T-cell (primary cell): ENCODE measurements around the gene AAR2. TPM values are rescaled to one million over a fixed set of nuclear protein-coding genes. Genes with fewer than 3 reads are reported as not detected.

ENCODE experiments used
- ATAC-seq, 4 experiments: fragments of 200-7000 bp in 3 of 4; fragments of 150-1000 bp in 1 of 4; cut with Tn5 transposase; replicated peaks in 1 of 4; 1 replicate in 3 of 4; 2 replicates in 1 of 4; pipeline ENCODE4 v1.10.0; 2021; ENCODE audit warnings: moderate library complexity in 3 of 4, mild to moderate bottlenecking in 2 of 4, moderate number of reproducible peaks in 1 of 4
- CTCF ChIA-PET, 2 donors: fragments of 300-600 bp; sonication (Branson Sonifier 250); formaldehyde crosslinking; loops; one replicate each; lab custom pipeline; 2022; ENCODE audit warnings: antibody characterized with exemption in 2 of 2; lab: Charles Lee
- POLR2A ChIA-PET, 2 donors: fragments of 300-600 bp; sonication (Branson Sonifier 250); formaldehyde crosslinking; loops; one replicate each; lab custom pipeline; 2022; ENCODE audit warnings: antibody characterized with exemption in 2 of 2; lab: Charles Lee
- DNase-seq, 35 experiments: peaks; one replicate each; pipeline versions ENCODE4 v3.0.0 to v3.0.0-alpha.2; 2013 to 2023
- H3K27ac ChIP-seq: one replicate; pipeline ENCODE4 v1.5.1; 2013; ENCODE audit warnings: low read length
- H3K27me3 ChIP-seq, 2 experiments: replicated peaks in 1 of 2; 1 replicate in 1 of 2; 2 replicates in 1 of 2; pipeline versions ENCODE4 v1.6.1 to v1.7.0; 2013; ENCODE audit warnings: low read length in 1 of 2, mixed read lengths in 1 of 2; ENCODE audit not compliant: control insufficient read depth in 2 of 2, insufficient read depth in 2 of 2; ENCODE audit errors: extremely low read depth in 1 of 2
- H3K36me3 ChIP-seq, 2 donors: 1 replicate in 1 of 2; 2 replicates in 1 of 2; pipeline versions ENCODE4 v1.6.1 to v1.7.0; 2013; ENCODE audit warnings: low read length in 1 of 2; ENCODE audit not compliant: control insufficient read depth in 2 of 2, insufficient read depth in 1 of 2; ENCODE audit errors: extremely low read depth in 1 of 2
- H3K4me1 ChIP-seq, 2 experiments: 1 replicate in 1 of 2; 2 replicates in 1 of 2; pipeline versions ENCODE4 v1.6.1 to v1.7.0; 2013; ENCODE audit warnings: low read length in 2 of 2, mixed read lengths in 1 of 2; ENCODE audit not compliant: insufficient read depth in 2 of 2, control insufficient read depth in 1 of 2; ENCODE audit errors: extremely low read depth in 1 of 2
- H3K4me3 ChIP-seq, 2 donors: 1 replicate in 1 of 2; 2 replicates in 1 of 2; pipeline versions ENCODE4 v1.5.1 to v1.7.0; 2013; ENCODE audit warnings: mild to moderate bottlenecking in 2 of 2, low read length in 1 of 2, moderate library complexity in 1 of 2; ENCODE audit not compliant: control insufficient read depth in 1 of 2; ENCODE audit errors: extremely low read depth in 1 of 2
- H3K9me3 ChIP-seq: 2 replicates; pipeline ENCODE4 v1.7.0; 2013
- H3K27ac Mint-ChIP-seq, 2 donors: one replicate each; pipeline ENCODE4 v1.8.0; 2020 to 2021; ENCODE audit warnings: mild to moderate bottlenecking in 2 of 2, mixed read lengths in 2 of 2
- H3K27me3 Mint-ChIP-seq, 2 donors: one replicate each; pipeline ENCODE4 v1.8.0; 2021 to 2022; ENCODE audit warnings: mixed read lengths in 2 of 2
- H3K36me3 Mint-ChIP-seq: one replicate; pipeline ENCODE4 v1.8.0; 2021; ENCODE audit warnings: mixed read lengths
- H3K4me1 Mint-ChIP-seq, 3 donors: one replicate each; pipeline ENCODE4 v1.8.0; 2020 to 2022; ENCODE audit warnings: mixed read lengths in 3 of 3, mild to moderate bottlenecking in 1 of 3
- H3K4me3 Mint-ChIP-seq, 3 donors: one replicate each; pipeline ENCODE4 v1.8.0; 2020 to 2022; ENCODE audit warnings: mild to moderate bottlenecking in 3 of 3, mixed read lengths in 3 of 3, moderate library complexity in 3 of 3
- H3K9me3 Mint-ChIP-seq, 3 donors: one replicate each; pipeline ENCODE4 v1.8.0; 2020 to 2022; ENCODE audit warnings: mixed read lengths in 3 of 3
- WGBS: methylation state at CpG from one replicate; pipeline ENCODE4 v1.1.5; 2013; ENCODE audit warnings: missing lambda C conversion rate; ENCODE audit not compliant: insufficient coverage; 5-methylcytosine and 5-hydroxymethylcytosine counted together
- total RNA-seq, 35 experiments: library from RNA in 6 of 35; stranded (reverse) in 6 of 35; fragments of 120-200 nt in 1 of 35; gene quantifications; one replicate each; pipeline versions ENCODE4 v1.2.1 to v1.2.4 and lab custom pipeline; 2013 to 2026

AAR2 gene
- total RNA-seq, 5 donors from 2014 or later (not counting 1 experiment from before 2014, with no cell fraction given) = 17.7 to 24.1 (median 23.3) TPM

GRCh38 chr20:36275441-36276189, 39.3 kb downstream of the AAR2 start:
- Mint-ChIP-seq H3K27ac (no peak overlapping the region), H3K27me3 (peaks cover 8 to 33% of the 10 kb centered on the region in 2 donors), H3K36me3 (no peaks in the 10 kb centered on the region), H3K4me3 (no peak overlapping the region), H3K4me1 (no peaks in the 10 kb centered on the region), H3K9me3 (peaks cover 0 to 2% (median 0%) of the 10 kb centered on the region in 3 donors)
- H3K4me3 ChIP-seq = no peak overlapping the region
- H3K27me3 ChIP-seq = peaks cover 0 to 57% of the 10 kb centered on the region in 2 experiments
- ChIA-PET POLR2A (no interaction called here), CTCF (no interaction called here)
- H3K9me3 ChIP-seq = no peaks in the 10 kb centered on the region
- no peak for ATAC-seq
- H3K36me3 ChIP-seq = no peaks in the 10 kb centered on the region
- no peak for DNase-seq
- no peaks in the 10 kb centered on the region for H3K4me1 ChIP-seq
- no peak overlapping the region for H3K27ac ChIP-seq
- 87% methylated on average over 11 of the region's 12 CpGs for WGBS

GRCh38 chr20:36277546-36277945, 41.3 kb downstream of the AAR2 start:
- H3K27me3 ChIP-seq = peaks cover 0 to 56% of the 10 kb centered on the region in 2 experiments
- Mint-ChIP-seq H3K27me3 (peaks cover 23 to 37% of the 10 kb centered on the region in 2 donors), H3K4me1 (no peaks in the 10 kb centered on the region), H3K36me3 (no peaks in the 10 kb centered on the region), H3K27ac (no peak overlapping the region), H3K4me3 (no peak overlapping the region), H3K9me3 (peaks cover 0 to 3% (median 0%) of the 10 kb centered on the region in 3 donors)
- no peak for DNase-seq
- no peaks in the 10 kb centered on the region for H3K9me3 ChIP-seq
- ChIA-PET POLR2A (no interaction called here), CTCF (no interaction called here)
- 62% methylated on average over 4 of the region's 9 CpGs for WGBS
- no peaks in the 10 kb centered on the region for H3K4me1 ChIP-seq
- no peaks in the 10 kb centered on the region for H3K36me3 ChIP-seq
- H3K27ac ChIP-seq = no peak overlapping the region
- ATAC-seq = no peak
- no peak overlapping the region for H3K4me3 ChIP-seq

- peaks cover 27 to 32% of the 10 kb centered on the region in 2 donors for H3K27me3 Mint-ChIP-seq
- H3K4me3 Mint-ChIP-seq = no peak overlapping the region
- Histone ChIP-seq H3K27ac (no peak overlapping the region), H3K27me3 (peaks cover 0 to 40% of the 10 kb centered on the region in 2 experiments), H3K9me3 (no peaks in the 10 kb centered on the region), H3K4me1 (no peaks in the 10 kb centered on the region), H3K4me3 (no peak overlapping the region), H3K36me3 (no peaks in the 10 kb centered on the region)
- POLR2A ChIA-PET = no interaction called here
- no peak for ATAC-seq
- peaks cover 0 to 3% (median 0%) of the 10 kb centered on the region in 3 donors for H3K9me3 Mint-ChIP-seq
- H3K4me1 Mint-ChIP-seq = no peaks in the 10 kb centered on the region
- no peak for DNase-seq
- CTCF ChIA-PET = no interaction called here
- H3K36me3 Mint-ChIP-seq = no peaks in the 10 kb centered on the region
- WGBS = 78% methylated on average over 4 of the region's 5 CpGs
- no peak overlapping the region for H3K27ac Mint-ChIP-seq
These were observed 43.1 kb downstream of the AAR2 start for GRCh38 chr20:36279362-36279761.

GRCh38 chr20:36279776-36280175, 43.5 kb downstream of the AAR2 start:
- H3K9me3 ChIP-seq = no peaks in the 10 kb centered on the region
- ChIA-PET CTCF (no interaction called here), POLR2A (no interaction called here)
- Mint-ChIP-seq H3K36me3 (no peaks in the 10 kb centered on the region), H3K9me3 (peaks cover 0 to 3% (median 0%) of the 10 kb centered on the region in 3 donors), H3K27me3 (peaks cover 27 to 33% of the 10 kb centered on the region in 2 donors), H3K4me3 (no peak overlapping the region), H3K4me1 (no peaks in the 10 kb centered on the region), H3K27ac (no peak overlapping the region)
- no peaks in the 10 kb centered on the region for H3K36me3 ChIP-seq
- peaks cover 0 to 38% of the 10 kb centered on the region in 2 experiments for H3K27me3 ChIP-seq
- H3K4me3 ChIP-seq = no peak overlapping the region
- ATAC-seq (no peak), DNase-seq (no peak)
- no peak overlapping the region for H3K27ac ChIP-seq
- H3K4me1 ChIP-seq = no peaks in the 10 kb centered on the region
- 69% methylated on average over 5 of the region's 6 CpGs for WGBS

- H3K36me3 ChIP-seq = no peaks in the 10 kb centered on the region
- peaks cover 0 to 38% of the 10 kb centered on the region in 2 experiments for H3K27me3 ChIP-seq
- POLR2A ChIA-PET = no interaction called here
- ATAC-seq (no peak), DNase-seq (no peak)
- Mint-ChIP-seq H3K9me3 (peaks cover 0 to 3% (median 0%) of the 10 kb centered on the region in 3 donors), H3K4me1 (no peaks in the 10 kb centered on the region), H3K27me3 (peaks cover 24 to 37% of the 10 kb centered on the region in 2 donors), H3K27ac (no peak overlapping the region), H3K36me3 (no peaks in the 10 kb centered on the region), H3K4me3 (no peak overlapping the region)
- WGBS = 84% methylated on average over 9 of the region's 10 CpGs
- no peaks in the 10 kb centered on the region for H3K9me3 ChIP-seq
- no peak overlapping the region for H3K4me3 ChIP-seq
- no peak overlapping the region for H3K27ac ChIP-seq
- no peaks in the 10 kb centered on the region for H3K4me1 ChIP-seq
- CTCF ChIA-PET = no interaction called here
These were observed 45.6 kb downstream of the AAR2 start for GRCh38 chr20:36281785-36282380.

- no peak overlapping the region for H3K4me3 ChIP-seq
- no peak for ATAC-seq
- no peak for DNase-seq
- Mint-ChIP-seq H3K27ac (no peak overlapping the region), H3K27me3 (peaks cover 38 to 40% of the 10 kb centered on the region in 2 donors), H3K4me1 (no peaks in the 10 kb centered on the region), H3K4me3 (no peak overlapping the region), H3K36me3 (no peaks in the 10 kb centered on the region), H3K9me3 (peaks cover 0 to 8% (median 7%) of the 10 kb centered on the region in 3 donors)
- H3K4me1 ChIP-seq = no peaks in the 10 kb centered on the region
- ChIA-PET POLR2A (no interaction called here), CTCF (interaction anchor here in 1 of 2 donors (0.6 kb wide), 1 partner anchor 9 kb away, joined by 3 read pairs; no protein-coding TSS in a partner anchor)
- peaks cover 0 to 24% of the 10 kb centered on the region in 2 experiments for H3K27me3 ChIP-seq
- H3K27ac ChIP-seq = no peak overlapping the region
- 80% methylated on average over 2 of the region's 5 CpGs for WGBS
- H3K36me3 ChIP-seq = no peaks in the 10 kb centered on the region
- H3K9me3 ChIP-seq = no peaks in the 10 kb centered on the region
These were observed 48.5 kb downstream of the AAR2 start for GRCh38 chr20:36284751-36285150.
